Posterior vena cava (tissue), 2 donors: ENCODE measurements around the gene UBL4B. TPM values are rescaled to one million over a fixed set of nuclear protein-coding genes. Genes with fewer than 3 reads are reported as not detected.

ENCODE experiments used
- DNase-seq: peaks from one replicate; pipeline ENCODE4 v3.0.0-alpha.2; 2020; ENCODE audit warnings: low spot score
- intact Hi-C, 2 donors: fragments of 100-400 bp; cut with DNase I; formaldehyde crosslinking; loops; one replicate each; pipeline versions ENCODE4 v1.14.1 to v1.14.2; 2022 to 2023
- total RNA-seq, 2 donors: library from RNA; stranded (reverse); fragmentation: NEBNext Ultra II Directional; extraction: Animal tissue kit (Norgen Biotek cat#: 25700); gene quantifications; one replicate each; pipeline ENCODE4 v1.2.1, GENCODE V29; 2021
- donor health status: DM: yes; HTN: yes; CAD: no.
- donor health status: DM: yes; HTN: yes; CAD: no.

UBL4B gene
- total RNA-seq, 2 donors from 2014 or later, result 0.19 TPM; not detected in 1

DNA sequence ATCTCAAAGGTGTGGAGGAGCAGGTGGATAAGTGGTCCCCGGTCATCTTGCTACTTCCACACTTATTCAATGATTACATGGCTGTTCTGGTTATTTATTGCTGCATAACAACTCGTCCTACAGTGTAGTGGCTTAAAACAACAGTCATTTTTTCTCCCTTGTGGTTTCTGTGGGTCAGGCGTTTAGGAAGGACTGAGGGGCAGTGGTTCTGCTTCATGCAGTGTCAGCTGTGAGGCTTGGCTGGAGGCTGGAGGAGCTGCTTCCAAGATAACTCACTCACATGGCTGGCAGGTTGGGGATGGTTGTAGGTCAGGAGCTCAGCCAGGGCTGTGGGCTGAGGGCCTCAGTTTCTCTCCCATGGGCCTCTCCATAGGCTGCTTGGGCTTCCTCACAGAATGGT is 32.1 kb downstream of the UBL4B start:
- intact Hi-C loops, result no loop called here
- DNase-seq, result no peak

DNA sequence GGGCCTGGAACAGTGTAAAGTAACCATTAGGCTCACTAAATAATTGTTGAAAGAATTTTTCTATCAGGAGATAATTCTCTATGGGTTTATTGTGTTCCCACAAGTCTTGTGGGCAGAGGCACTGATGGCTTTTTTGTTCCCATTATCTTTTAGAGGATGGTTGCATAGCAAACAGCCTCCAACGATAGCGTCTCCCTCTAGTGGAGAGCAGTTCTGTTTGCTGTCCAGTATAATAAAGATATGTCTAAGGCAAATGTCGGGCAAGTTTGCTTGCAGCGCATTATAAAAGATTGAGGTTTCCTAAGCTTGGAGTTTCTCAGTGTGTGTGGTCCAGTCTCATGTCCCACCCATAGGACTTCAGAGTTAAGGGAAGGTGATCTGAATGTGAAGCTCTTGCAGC is 36.7 kb downstream of the UBL4B start:
- intact Hi-C loops, result no loop called here
- no peak for DNase-seq

DNA sequence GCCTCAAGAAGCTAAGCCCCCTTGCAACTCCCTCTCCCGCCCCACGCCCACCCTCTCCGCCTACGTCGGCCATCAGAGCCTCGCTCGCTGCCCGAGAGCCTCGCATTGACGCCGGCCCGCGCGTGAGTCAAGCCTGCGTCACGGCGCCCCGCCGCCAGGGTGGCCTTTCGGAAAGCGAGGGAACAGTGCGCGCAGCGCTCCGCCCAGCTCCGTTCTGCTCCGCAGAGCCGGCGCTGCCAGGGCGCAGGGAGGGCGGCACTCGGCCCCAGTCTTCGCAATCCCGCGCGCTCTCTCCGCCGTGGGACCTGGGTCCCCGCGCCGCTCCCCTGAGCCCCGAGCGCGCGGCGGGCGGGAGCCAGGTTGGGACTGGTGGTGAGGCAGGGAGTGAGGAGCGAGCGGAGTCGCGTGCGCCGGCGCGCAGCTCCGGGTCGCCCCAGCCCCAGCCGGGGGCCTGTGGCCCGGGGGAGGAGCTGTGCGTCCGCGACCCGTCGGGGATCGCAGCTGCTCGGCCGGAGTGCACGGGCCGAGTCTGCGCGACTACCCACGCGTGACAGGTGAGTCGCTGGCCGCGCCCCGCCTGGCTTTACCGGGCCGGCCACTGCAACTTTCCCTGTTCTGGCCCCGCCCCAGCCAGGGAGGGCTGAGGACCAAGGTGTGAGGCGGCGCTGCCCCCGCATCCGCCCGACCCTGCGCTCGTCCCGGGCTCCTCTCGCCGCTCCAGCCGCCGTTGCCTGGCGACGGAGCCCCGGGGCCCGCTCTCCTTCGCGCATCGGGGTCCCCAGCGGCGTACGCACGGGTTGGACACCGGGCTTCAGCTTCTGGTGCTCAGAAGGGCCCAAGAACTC is 38.3 kb downstream of the UBL4B start, which contains the start of gene SLC6A17:
TSS of gene SLC6A17 (plus strand) at position 165 of the 845 bp plus-strand sequence. CDS start 16,436 bp downstream, outside the sequence.
- intact Hi-C loops, result no loop called here
- DNase-seq, result peak; percentile 86

DNA sequence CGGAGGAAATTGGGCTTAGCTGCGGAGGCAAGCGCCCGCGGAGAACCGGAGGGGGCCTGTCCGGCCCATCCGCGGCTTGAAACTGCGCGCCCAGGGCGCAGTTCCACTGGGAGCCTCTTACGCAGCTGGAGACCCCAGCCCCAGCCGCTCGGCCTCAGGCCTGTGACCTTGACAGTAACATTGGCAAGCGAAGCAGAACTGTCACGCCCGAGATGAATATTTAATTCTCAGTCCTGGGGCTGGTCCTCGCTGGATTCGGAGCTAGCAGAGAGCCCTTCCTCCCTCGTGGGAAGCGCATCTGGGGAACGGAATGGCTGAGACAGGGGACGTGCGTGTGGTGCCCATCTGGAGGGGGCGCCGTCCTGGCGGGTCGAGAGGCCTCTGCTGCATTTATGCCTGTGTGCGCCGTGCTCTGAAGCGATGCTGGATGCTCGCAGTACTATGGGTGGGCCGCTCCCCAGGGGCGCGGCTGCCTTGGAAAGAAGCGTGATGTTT is 39.0 kb downstream of the UBL4B start:
- intact Hi-C loops, result no loop called here
- DNase-seq, result no peak

DNA sequence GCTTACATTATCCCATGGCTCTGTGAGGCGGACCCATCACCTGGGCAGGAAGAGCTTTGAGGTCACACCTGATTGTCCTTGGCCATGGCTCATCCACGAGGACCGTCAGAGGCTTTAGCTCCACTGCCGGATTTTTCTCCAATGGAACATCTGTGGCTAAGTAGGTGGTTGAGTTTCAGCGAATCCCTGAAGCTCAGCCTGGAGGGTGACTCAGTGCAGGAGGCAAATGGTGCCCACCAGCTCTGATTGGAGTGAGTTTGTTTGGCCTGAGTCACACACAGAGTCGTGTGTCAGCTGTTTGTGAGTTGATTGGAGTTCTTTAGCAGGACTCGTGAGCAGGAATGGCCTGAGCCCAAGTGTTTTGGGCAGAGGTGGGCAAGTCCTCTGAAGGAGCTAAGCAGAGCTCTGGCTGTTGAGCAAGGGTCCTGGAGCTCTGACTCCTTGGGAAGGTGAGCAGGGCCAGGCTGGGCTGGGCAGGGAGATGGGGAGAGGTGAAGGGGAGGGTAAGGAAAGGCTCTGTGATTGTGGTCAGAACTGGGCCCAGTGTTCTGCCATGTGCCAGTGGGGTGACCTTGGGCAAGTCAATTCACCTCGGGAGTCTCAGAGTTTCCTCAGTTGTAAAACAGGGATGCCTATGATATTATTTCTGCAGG is 40.0 kb downstream of the UBL4B start:
- no peak for DNase-seq
- intact Hi-C loops, result no loop called here

DNA sequence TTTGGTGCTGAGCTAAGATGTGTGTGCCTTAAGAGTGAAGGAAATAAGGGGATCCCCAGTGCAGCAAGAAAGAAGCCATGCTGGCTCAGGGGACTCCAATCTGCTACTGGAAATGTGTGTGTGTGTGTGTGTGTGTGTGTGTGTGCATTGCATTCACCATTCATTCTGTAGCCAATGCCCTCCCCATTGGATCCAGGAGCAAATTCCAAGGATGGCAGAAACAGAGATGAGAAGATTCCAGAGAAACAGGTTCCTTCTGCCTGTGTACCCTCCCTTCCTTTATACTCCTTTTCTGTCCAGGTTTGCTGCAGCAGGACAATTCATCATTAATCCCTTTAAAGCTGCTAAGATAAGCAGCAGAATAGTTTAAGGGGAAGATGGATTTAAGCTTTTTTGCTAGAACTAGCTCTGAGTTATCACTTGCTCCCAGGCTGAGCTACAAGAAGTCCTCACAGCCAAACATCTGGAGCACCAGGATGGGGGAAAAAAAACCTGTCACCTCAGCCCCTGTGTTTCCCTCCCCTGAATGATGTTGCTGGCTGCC is 41.2 kb downstream of the UBL4B start:
- intact Hi-C loops, result no loop called here
- no peak for DNase-seq

DNA sequence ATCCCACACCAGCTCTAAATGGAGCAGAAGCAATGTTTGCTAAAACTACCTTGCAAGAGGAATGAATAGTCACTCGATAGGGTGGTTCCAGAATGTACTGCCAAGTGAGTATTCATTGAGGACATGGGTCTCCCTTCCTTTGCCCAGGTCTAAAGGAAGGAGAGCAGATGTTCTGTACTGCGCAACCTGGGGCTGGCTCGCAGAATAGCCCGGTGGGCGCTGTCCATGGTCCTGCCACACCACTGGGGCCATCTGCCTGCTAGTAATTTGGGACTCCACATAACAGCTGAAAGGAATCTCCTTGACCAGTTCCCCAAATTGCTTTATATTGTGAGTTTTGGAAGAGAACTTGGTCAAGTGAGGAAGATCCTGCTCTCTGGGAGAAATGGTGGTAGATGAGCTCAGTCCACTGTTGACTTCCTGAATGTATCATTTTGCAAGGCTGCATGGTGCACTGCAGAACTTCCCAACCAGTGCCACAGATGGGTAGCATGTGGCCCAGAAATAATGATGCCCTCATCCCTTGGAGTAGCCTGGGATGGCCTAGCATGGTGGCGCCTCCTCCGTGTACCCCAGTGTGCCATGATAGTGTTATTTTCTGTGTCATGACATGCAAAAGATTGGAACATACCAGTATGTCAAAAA is 43.8 kb downstream of the UBL4B start:
- intact Hi-C loops, result no loop called here
- DNase-seq, result no peak

DNA sequence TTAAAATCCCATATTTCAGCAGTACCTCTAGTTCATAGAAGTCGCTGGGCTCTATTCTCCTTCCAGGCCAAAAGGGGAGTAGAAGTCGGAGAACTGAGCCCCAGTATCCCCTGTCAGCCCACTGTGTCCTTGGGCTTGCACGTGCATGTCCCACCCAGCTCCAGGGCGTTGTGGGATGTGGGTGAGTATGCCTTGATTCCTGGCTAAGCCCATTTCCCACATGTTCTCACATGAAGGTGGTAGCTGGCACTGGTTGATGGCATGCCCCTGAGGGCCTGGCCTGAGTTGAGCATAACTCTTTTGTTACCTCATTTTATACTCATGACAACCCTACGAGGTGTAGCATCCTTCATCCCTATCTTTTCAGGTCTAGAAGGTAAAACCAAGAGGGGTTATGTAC is 46.0 kb downstream of the UBL4B start:
- intact Hi-C loops, result no loop called here

DNA sequence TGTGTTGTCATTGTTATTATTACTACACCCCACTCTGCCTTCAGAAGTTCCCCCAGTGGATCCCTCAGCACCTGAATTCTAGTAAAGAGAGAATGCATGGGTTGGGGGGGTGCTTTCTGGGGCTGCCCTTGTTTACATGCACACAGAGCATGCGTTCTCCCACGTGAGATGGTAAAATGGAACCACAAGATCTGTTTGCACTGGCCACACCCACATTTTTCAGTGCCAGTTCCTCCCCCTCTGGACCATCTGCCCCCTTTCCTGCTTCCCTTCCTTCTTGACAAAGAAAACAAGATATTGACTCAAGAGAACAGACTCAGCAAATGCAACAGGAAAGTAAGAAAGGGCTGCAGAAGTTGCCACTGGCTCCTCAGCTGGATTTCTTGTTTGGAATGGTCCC is 46.9 kb downstream of the UBL4B start:
- DNase-seq, result peak; percentile 45
- intact Hi-C loops, result no loop called here

More for the DNA sequence above, 46.0 kb downstream of the UBL4B start:
- peak; percentile 12 for DNase-seq

DNA sequence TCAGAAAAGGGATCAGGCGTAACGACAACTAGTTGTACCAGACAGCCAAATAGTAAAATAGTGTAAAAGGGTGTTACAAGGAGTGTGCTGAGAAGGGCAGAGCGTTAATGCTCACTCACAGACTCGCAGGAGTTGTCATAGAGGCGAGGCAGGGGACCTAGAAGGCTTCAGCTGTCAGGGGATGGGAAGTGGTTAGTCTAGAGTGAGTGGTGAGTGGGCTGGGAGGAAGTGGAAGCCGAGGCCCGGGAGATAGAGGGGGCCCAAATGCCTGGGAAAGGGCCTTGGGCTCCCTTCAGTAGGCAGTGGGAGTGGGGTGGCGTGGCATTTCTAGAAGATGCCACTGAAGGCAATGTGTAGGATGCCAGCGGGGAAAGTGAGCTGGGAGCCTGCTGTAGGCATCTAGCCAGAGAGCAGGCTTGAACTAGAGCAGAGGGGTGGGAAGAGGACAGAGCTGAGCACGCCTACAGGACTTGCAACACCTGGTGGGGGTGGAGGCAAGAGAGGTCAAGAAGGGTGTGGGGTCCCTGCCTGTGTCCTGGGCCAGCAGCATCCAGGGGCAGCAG is 48.4 kb downstream of the UBL4B start:
- intact Hi-C loops, result no loop called here
- peak; percentile 51 for DNase-seq

DNA sequence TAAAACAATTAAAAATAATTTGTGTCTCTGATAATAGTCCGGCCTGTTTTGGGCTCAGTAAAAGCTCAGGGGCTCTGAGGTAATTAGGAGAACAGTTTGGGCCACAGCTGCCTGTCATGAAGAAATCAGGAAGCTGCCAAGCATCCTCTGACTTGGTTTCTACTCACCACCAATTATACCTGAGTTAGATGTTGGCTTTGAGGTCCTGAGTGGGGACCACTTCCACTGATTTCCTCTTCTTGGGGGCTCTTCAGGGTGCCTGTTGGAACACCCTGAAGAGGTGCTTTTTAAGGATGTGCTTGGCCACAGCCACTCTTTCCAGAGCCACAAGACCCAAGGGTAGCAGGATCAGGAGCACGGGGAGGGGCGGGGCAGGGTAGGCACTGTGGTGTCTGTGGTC is 48.9 kb downstream of the UBL4B start:
- DNase-seq, result peak; percentile 56
- intact Hi-C loops, result no loop called here

DNA sequence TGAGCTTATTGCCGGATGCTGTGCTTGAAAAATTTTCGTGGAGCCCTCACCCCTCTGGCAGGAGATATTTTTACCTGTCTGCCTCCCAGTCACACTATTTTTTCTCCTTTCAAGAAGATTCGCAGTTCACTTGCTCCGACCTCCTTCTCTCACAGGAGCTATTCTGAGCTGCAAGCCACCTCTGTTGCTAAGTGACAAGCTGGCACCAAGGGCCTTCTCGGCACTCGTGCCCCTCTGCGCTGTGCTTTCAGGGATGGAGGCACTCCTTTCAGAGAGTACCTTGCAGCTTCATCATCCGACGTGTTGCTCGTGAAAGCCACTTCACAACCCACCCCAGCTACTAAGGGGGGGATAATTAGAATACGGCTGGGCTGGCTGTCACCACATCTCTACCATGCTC is 49.6 kb downstream of the UBL4B start:
- intact Hi-C loops, result no loop called here

More for the DNA sequence above, 49.6 kb downstream of the UBL4B start:
- DNase-seq, result peak; percentile 47

Other genes with a start within 250 kb of the UBL4B start
- gene CSF1, start 201.6 kb upstream of the UBL4B start, total RNA-seq, result 10 to 100 TPM; 64.1 to 68.7 TPM
- gene AHCYL1, start 127.7 kb upstream of the UBL4B start, total RNA-seq, result 10 to 100 TPM; 64.9 to 67.3 TPM
- gene STRIP1, start 77.8 kb upstream of the UBL4B start, total RNA-seq, result 10 to 100 TPM; 27.2 to 29.8 TPM
- not detected for gene ALX3, start 41.8 kb upstream of the UBL4B start, total RNA-seq
- gene SLC6A17, start 38.1 kb downstream of the UBL4B start, total RNA-seq, result 1 to 10 TPM in 1 of 2 donors, under 1 TPM in 1; 0.51 to 1.8 TPM
- 10 to 100 TPM in 1 of 2 donors, 1 to 10 TPM in 1; 9.3 to 15.5 TPM for gene KCNC4, start 97.9 kb downstream of the UBL4B start, total RNA-seq
- gene RBM15, start 226.9 kb downstream of the UBL4B start, total RNA-seq, result 10 to 100 TPM; 14.8 to 15.9 TPM